CD4-positive, alpha-beta T cell treated with Interleukin-1 beta for 1 hour (primary cell): ENCODE data around the gene ZNF746.
"Not testable (repeated sequence)": the region's sequence is repeated elsewhere in the genome, so short reads cannot be mapped to it uniquely, and the experiment has no call there.

Experiments used
- DNase-seq, 2 donors: peaks; one replicate each; pipeline ENCODE4 v3.0.0-alpha.2; 2020 to 2022

ZNF746 gene

DNA sequence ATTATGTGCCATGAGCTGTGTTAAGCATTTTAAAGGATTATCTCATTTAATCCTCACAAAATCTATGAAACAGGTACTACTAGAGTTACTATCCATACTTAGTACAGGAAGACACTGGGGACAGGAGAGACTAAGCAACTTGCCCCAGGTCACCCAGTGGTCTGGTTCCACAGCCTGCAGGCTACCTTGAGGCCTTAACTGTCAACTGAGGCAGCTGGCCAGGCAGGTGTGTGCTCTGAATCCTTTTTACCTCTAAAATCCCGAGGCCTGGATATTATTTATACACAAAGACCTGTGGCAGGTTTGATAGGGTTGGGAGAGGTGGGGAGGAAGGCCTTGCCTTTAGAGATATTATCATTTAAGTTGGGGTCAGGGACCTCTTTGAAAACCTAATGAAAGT, 39.8 kb downstream of the ZNF746 start:
- no peak for DNase-seq

DNA sequence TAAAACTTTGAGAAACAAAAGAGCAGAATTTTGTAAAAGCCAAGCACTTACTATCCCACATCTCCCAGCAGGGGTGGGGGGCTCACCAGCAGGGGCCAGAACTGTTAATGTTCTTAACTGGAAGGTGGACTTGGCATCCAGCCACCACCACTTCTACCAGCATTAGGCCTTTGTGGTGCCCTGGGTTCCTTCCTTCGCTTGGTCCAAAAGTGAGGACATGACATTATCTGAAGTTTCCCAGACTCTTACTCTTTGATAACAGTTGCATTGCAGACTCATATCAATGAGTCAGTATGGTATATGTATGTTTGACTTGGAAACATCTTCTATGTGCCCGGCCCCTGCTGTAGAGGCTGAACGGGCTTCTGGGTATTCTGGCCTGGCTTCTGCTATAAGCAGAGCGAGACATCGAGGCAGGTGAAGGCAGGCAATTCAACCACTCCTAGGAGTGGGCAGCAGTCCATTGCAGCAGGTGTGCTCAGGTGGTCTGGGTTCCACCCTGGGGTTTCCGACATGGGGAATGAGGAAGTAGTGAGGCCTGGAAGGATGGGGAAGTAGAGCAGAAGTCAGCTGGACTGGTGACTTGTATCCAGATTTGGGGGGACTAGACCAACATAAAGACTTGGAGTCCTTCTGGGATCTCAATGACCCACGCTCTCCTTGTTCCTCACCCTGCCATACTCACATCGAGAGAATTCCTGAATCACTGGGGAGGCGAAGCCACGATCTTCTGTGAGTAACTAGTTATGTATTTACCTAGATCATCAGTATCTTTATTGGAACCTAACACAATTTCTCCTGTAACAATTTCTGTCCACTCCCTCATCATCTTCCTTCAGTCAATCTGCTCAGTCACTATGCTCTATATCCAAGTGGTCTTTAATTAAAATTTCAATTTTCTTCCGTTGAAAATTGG, 40.8 kb downstream of the ZNF746 start:
- DNase-seq, result no peak

DNA sequence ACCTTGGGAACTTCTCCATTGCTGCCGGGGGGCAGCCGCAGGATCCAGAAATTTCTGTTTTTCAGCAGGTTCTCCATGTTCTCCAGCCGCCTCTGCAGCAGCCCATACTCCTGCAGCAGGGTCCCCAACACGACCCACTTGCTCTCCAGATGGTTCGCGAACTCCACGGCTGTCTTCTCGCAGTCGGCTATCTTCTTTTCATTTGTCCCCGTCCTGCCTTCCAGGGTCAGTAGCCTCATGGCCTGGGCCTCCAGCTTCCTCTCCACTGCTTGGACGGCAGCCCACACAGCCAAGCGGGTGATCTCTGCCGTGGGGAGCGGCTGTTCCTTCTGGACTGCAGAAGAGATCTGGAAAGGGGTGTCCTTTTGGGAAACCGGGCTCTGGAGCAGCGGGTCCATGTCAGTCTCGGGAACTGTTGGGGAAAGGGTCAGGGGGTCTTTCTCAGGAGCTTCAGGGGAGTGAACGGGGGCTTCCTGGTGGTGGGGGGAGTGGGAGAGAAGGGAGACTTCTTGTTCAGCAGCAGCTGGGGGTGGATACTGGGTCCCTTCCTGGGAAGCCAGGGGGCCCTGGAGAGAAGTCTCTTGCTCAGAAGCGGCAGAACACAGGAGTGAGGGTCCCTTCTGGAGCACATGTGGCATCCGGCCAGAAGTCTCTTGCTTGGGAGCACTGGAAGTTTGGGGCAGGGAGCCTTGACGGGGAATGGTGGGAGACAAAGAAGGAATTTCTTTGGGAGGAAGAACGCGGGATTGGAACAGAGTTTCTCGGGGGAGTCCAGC, 42.2 kb downstream of the ZNF746 start:
- DNase-seq, result no peak

DNA sequence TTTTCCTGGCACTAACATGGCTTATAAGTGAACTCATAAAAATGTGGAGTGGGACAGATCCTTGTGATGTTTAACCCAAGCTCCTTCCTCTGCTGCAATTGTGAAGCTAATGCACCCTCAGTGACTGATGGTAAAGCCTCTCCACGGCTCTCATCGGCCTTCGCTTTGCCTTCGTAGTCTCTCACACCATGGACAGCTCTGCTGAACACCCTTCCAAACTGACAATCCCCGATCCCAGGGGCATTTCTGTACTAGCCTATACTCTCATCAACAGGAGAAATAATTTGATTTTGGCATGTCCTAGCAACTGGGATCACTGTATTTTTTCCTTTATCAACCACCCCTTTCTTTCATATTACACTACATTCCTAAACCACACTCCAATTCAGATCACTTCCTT, 42.9 kb downstream of the ZNF746 start:
- DNase-seq, result no peak

DNA sequence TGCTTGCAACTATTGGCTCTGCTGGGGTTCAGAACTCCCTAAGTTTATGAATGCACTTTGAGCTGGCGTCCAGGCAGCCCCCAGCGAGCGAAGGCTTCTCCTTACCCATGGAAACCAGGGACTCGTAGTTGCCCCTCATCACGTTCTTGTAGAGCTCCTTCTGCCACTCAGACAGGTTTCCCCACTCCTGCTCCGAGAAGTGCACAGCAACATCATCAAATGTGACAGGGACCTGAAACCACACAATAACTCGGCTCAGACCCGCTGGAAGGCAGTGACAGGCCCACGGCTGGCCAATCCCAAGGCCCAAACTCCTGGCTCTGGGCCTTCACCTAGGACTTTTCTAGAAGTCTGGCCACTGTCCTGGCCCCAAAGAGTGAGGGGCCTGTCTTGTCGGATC, 43.6 kb downstream of the ZNF746 start:
- DNase-seq, result no peak

DNA sequence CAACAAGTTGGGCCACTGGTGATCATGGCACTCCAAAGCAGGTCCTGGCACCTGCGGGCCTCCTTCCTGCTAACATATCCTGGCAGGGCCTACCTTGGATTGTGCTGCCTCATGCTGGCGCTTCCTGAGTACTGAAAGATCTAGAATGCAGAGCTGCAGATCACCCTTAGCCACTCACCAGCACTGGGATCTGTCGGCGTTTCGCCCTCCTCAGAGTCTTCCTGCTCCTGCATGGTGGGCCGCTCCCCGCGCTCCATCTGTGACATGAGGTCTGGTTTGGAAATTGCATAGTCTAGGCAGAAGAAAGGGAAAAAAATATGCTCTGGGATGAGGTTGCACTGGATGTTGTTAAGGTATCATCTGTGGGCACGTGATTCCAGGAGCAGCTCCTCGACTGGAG, 46.8 kb downstream of the ZNF746 start:
- no peak for DNase-seq

DNA sequence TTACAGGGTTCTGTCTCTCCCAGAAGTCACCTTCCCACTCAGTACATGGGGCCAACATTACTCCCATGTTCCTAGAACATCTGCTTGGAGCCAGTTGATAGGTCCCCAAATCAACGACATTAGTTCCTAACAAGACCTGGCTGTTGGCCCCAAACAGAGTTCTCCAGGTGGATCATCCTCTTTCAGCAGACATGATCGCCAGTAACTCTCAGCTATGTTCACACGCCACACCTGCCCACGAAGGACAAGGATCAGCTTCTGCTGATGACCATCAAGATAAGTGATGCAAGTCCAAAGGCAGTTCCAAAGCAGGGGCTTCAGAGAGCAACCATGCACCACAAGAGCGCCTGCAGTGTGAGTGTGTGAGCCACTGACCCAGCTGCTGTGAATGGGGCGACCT, 47.7 kb downstream of the ZNF746 start:
- DNase-seq, result no peak

DNA sequence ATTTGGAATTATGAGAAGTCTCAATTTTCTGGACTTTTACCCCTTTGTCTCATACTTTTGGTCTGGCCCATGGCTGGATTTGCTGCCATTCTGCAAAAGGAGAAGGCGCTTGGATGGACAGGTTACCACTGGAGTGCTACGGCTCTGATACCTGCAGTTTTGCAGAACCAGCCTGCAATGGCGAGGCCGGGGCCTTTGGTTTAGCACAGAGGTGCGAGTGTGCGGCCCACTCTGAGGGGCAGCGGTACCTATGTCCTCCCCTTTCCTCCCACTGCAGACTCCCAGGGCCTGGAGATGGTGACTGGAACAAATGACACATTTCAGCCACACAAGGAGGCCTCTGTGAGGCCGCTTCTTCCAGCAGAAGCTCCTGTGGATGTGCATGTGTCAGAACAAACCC, 48.6 kb downstream of the ZNF746 start:
- no peak for DNase-seq

DNA sequence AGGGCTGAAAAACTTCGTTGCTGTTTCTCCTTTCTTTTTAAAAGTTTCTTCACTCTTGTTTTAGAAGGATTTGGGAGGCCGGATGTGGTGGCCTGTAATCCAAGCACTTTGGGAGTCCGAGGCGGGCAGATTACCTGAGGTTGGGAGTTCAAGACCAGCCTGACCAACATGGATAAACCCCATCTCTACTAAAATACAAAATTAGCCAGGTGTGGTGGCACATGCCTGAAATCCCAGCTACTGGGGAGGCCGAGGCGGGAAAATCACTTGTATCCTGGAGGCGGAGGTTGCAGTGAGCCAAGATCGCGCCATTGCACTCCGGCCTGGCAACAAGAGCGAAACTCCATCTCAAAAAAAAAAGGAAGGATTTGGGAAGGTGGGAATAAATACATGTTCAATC, 51.6 kb downstream of the ZNF746 start:
- DNase-seq, result not testable (repeated sequence)

DNA sequence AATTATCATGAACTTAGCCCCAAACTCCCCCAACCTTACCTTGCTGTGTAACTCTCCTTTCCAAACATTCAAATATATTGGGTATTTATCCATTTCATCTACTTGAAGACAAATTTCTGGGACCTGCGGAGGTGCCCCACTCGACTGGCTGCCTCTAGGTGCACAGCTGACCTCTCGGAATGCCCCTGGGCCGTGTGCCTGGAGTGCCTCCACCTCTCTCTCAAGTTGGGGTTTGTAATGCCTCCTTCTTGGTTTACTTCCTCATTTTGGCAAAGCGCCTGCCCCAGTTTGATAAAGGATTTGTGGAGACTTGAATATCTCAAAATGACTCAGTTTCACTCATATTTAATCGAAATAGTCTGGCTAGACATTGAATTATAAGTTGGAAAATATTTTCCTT, 53.3 kb downstream of the ZNF746 start:
- DNase-seq, result no peak

DNA sequence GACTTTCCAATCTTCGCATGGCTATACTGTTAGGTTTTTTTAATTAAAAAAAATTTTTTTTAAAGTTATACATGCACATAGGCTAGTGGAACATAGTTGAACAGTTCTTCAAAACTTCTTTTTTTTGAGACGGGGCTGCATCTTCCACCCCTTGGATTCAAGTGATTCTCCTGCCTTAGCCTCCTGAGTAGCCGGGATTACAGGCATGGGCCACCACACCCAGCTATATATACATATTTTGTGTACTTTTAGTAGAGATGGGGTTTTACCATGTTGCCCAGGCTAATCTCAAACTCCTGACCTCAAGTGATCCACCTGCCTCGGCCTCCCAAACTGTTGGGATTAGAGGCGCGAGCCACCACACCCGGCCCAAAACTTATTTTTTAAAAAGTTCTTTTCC, 54.1 kb downstream of the ZNF746 start:
- no peak for DNase-seq

DNA sequence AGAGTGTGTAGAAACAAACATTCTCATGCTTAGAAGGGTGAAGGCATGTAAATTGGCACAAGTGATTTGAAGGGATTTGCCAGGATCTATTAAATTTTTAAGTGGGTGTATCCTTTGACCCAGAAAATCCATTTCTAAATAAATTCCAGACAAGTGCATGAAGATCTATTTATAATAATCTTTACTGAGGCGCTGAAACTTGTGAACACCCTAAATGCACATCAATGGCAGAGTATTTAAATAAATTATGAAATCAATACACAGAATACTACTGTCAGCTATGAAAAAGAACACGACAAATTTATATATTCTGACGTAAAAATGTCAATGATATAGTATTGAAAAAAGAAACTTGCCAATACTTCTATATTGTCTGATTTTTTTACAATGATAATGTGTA, 54.7 kb downstream of the ZNF746 start:
- no peak for DNase-seq

DNA sequence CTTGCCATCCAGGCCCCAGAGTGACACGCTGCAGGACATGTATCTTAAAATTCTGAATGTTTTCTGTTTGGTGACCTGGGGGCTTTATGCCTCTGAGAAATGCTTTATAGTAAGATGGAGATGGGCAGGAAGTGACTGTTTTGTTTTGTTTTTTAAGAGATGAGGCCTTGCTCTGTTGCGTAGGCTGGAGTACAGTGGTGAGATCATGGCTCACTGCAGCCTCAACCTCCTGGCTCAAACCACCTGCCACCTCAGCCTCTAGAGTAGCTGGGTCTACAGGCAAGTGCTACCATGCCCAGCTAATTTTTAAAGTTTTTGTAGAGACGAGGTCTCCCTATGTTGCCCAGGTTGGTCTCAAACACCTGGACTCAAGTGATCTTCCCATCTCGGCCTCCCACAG, 57.4 kb downstream of the ZNF746 start:
- peak in 1 of 2 donors; percentile 10 for DNase-seq

DNA sequence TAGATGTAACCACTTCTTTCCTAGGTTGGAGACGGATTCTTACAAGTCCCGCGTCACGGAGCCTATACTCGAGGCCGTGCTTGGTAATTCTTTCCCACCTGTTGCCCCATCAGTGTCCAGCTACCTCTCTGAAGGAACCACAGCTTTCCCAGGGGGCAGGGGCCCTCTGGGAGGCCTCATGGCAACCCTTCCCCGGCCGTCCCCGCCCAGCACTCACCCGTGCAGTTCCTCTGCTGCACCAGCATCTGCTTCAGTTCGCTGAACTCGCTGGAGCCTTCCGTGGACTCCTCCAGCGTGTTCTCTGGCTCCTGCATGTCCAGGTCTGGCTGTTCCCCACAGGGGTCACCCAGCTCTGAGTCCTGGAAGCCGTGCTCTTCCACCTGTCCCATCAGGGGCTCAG, 61.3 kb downstream of the ZNF746 start:
- no peak for DNase-seq

DNA sequence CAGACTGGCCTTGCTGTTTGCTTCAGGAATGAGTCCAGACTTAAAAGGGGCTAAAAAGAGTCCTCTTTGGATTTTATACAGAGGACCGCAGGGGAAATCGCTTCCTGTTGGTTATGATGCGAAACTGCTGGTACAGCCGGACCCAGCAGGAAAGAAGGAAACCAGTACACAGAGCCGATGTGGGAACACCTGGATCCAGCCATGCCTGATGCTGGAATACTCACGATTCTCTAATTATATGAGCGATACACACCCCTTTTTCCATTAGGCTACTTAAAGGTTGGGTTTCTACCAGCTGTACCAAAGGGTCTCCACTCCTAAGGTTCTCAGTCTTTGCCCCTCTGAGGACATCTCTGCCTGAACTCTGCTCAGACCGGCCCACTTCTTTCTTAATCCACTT, 64.5 kb downstream of the ZNF746 start:
- no peak for DNase-seq

DNA sequence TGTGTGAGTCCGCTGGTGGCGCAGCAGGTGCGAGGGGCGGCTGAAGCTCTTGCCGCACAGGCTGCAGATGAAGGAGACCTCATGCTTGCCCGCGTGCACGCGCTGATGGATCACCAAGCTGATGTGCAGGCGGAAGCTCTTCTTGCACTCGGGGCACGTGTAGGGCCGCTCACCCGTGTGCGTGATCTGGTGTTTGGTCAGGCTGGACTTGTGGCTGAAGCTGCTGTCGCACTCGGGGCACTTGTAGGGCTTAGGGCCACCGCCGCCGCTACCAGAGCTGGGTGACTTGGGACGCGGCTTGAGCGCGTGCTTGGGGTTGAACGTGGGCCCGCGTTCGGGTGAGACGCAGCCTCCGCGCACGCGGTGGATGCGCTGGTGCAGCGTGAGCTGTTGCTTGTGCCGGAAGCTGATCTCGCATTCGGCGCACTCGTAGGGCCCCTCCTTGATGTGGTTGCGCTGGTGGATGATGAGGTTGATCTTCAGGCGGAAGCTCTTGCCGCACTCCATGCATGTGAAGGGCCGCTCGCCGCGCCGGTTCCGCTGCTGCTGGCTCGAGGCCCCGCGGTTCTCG, 65.4 kb downstream of the ZNF746 start:
- DNase-seq, result no peak

DNA sequence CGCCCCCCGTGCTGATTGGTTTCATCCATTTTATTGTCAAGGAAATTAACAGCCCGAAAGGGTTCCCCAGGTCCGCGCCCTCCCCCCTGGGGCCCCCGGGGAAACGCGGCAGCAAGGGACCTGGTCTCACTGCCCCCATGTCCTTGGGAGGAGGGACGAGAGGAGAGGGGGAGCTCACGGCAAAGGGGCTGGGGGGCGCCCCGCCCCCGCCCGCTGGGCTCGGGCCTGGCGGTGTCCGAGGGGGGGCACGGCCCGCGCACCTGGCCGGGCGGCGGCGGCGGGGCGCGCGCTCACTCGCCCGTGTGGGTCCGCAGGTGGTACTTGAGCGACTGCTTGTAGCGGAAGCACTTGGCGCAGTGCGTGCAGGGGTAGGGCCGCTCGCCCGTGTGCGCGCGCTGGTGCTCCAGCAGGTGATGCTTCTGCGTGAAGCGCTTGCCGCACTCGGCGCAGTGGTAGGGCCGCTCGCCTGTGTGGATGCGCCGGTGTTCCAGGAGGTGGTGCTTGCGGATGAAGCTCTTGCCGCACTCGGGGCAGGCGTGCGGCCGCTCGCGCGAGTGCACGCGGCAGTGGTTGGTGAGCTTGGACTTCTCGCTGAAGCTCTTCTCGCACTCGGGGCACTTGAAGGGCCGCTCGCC, 66.0 kb downstream of the ZNF746 start:
- DNase-seq, result no peak

DNA sequence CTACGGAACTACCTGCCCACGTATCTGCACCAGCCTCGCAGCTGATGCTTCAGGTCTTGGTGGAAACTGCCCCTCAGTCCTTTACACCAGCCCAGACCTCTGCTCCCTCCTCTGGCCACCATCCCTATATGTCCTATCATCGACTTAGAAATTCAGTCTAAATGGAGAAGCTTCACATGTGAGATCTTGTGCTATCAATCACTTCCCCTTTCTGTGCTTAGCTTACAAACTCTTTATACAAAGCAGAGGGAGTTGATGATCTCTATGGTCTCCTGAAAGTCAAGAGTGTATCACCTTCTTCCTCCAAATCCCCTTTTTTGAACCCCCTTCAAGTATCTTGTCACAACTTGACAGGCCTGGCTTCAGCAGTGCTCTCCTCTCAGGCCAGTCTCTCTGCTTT, 67.4 kb downstream of the ZNF746 start:
- no peak for DNase-seq

DNA sequence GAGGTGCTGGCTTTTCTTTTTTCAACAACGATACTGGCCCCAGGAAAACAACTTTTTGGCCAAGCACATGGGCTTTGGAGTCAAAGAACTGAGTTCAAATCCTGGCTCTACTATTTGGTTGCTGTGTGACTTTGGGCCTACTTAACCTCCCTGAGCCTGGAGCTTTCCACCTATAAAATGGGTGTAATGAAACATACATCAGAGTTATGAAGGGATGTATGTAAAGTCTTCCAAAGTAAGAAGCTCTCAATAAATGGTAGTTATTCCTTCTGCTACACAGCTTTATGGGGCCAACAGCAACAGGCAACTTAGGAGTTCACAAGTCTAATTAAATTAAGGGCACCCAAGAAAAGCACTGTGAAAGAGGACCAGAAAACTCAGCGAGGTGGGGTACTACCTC, 69.7 kb downstream of the ZNF746 start:
- DNase-seq, result no peak

DNA sequence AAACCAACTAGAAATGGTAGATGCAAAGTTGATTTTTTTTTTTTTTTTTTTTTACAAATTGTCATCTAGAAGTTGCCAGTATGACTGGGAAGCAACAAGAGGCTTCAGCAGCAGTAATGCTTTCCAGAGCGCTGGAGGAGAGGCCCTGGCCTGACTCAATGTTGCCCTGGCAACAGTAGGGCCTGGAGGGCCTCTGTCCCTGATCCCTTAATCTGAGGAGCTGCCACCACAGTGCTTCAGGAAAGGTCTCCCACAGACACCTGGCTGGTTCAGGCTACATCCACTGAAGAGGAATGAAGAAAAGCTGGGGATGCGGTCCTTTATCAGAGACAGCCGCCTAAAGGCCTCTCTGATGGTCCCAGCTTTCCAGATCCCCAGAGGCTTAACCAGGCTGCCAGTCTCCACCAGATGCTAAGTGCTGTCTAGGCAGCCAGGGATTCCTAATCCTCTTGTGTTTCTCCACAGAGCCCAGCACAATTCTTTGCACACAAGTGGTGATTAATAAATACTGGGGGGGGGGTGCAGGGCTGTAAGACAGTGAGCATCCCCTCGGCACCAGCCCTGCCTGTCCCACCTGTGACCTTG, 70.4 kb downstream of the ZNF746 start:
- DNase-seq, result no peak

DNA sequence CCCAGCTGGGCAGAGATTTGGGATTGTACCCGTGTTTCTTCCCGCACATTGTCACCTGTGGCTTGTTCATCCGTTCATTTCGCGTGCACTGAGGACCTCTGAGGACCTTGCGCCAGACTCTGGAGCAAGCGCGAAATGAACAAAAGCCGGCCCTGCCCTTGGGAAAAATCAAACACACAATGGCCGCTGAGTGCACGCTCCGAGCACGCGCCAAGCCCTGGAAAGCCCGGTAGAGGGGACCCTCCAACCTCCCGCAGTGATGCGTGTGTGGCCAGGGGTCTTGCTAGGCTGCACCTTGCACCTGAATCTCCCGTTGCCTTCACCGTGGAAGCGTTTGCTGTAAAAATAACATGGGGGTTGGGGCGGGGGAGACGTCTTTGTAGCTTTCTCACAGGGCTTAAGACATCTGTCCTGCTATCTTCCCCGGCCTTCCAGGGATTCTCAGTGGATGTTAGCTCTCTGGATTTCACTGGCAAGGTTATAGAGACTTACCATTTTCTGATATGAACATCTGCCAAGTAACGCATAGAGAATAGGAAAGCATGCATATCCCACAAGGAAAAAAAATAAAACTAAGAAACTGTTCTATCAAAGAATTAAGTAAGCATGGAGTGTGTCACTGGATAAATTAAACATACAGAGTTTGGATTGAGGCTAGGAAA, 74.0 kb downstream of the ZNF746 start:
- DNase-seq, result no peak

DNA sequence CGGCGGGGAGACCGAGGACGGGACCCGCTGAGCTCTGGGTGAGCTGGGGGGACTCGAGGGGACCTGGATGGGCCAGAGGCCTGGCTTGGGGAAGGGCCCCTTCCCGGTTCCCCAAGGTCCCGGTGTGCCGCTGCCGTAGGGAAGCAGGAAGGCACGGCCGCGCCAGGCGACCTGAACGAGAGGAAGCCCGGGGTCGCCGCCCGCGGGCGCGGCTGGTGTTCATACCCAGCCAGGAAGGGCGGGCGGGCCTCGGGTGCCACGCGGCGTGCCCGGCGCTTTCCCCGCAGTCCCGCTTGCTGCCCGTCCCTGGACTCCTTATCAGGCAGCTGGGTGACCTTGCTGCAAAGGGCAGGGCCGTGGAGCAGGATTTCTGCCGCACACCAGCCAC, 74.7 kb downstream of the ZNF746 start:
- no peak for DNase-seq
